Measurements from ENCODE around the gene CMPK2.
A peak's percentile ranks its signal among the peaks of the same experiment; 100 is the strongest.
"Not testable (repeated sequence)": the region's sequence is repeated elsewhere in the genome, so short reads cannot be mapped to it uniquely, and the experiment has no call there.

The CMPK2 gene

GRCh38 chr2:6879011-6879410 is 13.3 kb upstream of the CMPK2 start:
- no peak for DNase-seq

DNA sequence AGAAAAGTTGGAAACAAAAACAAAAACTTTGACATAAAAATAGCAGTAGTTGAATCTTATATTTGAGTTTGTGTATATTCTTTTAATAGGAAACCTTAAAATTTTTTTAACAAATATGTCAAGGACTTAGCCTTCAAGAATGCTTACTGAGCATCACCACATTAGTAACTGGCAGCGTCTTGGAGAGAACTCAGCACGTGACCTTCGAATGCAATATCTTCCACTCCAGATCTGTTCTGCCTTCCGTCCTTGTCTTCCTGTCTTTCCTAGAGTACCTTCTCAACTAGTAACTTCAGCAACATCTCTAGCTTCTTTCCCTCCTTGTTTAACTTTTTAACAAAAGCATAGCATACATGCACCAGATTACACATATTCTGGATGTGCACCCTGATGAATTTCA is 12.8 kb upstream of the CMPK2 start:
- DNase-seq: no peak

GRCh38 chr2:6877402-6878304 is 11.9 kb upstream of the CMPK2 start, which contains the start of gene RSAD2:
Gene RSAD2 (plus strand): TSS chr2:6877777. CDS start chr2:6877801, 24 bp downstream.
- DNase-seq: peak; percentile 34

DNA sequence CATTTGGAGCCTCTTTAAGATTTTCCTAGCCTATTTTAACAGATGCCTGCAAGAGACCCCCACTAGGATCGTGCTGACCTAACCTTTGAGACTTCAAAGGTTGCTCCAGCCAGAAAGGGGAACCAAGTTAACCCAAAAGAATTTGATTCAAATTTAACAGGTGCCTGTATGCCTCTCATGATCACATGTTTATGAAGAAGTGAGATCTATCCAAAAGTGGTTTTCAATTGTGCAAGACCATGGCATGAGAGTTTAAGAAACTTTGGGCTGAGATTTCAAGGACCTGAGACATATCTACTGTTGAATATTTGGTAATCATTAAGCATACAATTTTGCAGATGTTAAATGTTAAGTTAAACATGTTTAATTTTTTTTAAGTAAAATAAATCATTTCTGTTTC is 10.6 kb upstream of the CMPK2 start:
- DNase-seq: no peak

GRCh38 chr2:6874032-6874431 is 8.3 kb upstream of the CMPK2 start:
- DNase-seq: no peak

DNA sequence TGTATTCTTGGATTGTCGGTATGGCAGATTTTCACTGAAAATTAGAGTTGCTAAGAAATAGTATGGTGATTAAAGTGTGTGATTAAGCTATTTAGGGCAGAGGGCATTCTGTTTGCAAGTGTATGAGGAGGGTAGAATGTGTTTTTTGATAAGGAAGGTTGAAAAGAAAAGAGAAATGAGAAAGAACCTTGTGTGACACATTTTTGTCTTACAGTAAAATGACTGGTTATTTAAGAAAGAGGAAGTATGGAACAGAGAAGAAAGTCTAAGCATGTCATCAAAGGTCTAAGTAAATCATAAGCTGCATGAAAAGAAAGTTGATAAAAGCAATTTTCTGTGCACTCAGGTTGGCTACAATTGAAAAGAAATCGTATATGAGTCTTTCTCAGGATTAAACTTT is 6.7 kb upstream of the CMPK2 start:
- DNase-seq: no peak

- DNase-seq: no peak
Measured at GRCh38 chr2:6866982-6867381, 1.3 kb upstream of the CMPK2 start.

- DNase-seq: peak; percentile 65
Measured at GRCh38 chr2:6866275-6866671, 566 bp upstream of the CMPK2 start.

DNA sequence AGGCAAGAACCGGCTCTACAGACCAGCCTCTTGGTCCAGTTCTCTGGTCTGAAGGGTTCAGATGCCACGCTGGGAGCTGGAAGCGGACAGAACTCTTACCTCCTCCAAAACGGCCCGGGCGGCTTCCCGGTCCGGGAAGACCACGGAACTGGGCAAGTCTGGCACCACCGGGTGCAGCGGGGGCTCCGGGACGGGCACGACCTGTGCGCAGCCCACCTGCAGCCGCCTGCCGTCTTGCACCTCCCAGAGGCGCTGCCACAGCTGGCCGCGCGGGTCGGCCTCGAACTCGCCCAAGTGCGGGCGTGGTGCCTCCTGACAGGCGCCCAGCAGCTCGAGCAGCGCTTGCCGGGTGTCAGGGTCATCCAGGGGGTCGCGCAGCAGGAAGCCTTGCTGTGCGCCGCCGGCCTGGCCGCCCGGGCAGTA is 773 bp downstream of the CMPK2 start:
- no peak for DNase-seq

GRCh38 chr2:6864231-6864754 is 1.4 kb downstream of the CMPK2 start:
- no peak for DNase-seq

DNA sequence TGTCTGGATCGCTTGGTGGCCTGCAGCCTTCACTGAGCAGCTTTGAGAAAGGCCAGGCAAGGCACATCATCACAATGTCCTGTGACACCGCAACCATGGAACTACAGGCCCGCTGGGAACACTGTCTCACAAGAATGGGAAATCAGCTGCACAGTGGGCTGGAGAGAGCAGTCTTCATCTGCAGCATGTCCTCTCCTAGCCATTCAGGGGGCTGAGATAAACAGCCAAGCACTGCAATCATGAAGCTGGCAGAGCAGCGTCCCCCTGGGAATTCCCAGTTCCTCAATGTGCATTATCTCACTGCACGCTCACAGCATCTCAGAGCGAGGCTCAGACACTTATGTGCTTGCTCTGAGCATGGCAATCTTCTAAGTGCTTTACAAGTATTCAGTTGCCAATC is 1.9 kb downstream of the CMPK2 start:
- DNase-seq: no peak

- DNase-seq: no peak
Measured at GRCh38 chr2:6860296-6860695, 5.4 kb downstream of the CMPK2 start.

GRCh38 chr2:6858466-6859027 is 7.2 kb downstream of the CMPK2 start:
- DNase-seq: not testable (repeated sequence)

- DNase-seq: no peak
Measured at GRCh38 chr2:6856548-6856920, 9.2 kb downstream of the CMPK2 start.

GRCh38 chr2:6855860-6856547 is 9.7 kb downstream of the CMPK2 start:
- DNase-seq: no peak

- DNase-seq: no peak
Measured at GRCh38 chr2:6854416-6854815, 11.3 kb downstream of the CMPK2 start.

DNA sequence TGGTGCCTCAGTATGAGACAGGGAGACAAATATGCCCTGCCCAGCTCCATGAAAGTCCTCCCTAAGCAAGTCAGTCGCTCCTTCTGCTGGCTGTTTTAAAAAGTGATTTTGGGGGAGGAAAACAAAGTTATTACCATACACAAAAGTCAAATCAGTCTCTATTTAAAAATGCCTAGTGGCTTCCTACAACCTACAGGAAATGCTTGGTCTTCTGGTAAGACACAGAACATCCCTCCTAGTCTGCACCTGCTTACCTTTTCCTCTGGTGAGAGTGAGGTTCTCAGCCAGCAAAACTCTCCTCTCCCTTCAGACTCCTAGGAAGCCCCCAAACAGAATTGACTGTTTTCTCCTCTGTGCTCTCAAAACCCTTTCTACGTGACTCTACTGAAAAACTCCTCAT is 13.5 kb downstream of the CMPK2 start:
- no peak for DNase-seq

DNA sequence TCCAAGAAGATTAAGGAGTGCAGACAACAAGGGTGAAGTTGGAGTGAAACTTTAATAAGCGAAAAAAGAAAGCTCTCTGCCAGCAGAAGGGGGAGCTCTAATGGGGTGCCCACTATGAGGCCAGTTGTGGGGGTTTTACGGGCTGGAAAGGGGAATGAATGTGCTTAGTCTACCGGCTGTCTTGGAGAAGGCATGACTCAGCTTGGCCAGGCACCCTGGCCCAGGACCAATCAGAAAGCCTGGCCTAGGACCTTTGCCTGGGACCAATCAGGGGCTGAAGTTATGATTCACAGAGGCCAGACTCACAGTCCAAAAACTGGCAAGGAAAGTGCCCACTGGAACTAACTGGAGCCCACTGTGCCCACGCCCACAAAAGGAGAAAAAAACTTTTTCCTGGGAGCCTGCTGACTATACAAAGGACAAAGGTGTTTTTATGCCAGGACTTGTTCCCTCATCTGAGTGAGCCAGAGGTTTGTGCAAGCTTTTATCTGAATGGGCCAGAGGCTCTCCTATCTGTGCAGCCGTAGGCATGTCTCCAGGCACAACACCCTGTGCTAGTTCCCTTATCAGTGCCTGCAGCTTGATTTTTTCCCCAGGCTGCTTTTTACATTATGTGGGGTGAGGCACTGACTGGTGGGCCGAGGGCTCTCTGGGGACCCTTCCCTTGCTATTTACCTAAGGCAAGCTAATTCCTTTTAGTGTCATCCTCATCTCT is 18.6 kb downstream of the CMPK2 start:
- DNase-seq: no peak

DNA sequence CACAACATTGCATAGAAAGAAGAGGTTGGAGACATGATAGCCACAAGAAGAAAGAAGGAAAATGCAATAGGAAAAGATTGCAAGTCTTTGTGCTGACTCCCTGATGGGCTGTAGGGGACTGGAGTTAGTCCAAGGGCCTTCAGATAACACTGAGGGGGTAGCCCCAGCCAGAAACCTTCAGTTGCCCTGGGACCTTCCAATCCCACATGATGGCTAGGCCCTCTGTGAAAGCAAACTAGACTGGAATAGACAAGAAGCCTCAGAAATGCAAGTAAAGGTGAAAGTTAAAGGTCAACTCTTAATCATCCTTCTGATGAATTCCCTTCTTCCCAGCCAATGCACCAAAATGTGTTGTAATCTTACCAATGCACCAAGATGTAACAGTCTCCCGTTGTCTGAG is 19.2 kb downstream of the CMPK2 start:
- DNase-seq: no peak

DNA sequence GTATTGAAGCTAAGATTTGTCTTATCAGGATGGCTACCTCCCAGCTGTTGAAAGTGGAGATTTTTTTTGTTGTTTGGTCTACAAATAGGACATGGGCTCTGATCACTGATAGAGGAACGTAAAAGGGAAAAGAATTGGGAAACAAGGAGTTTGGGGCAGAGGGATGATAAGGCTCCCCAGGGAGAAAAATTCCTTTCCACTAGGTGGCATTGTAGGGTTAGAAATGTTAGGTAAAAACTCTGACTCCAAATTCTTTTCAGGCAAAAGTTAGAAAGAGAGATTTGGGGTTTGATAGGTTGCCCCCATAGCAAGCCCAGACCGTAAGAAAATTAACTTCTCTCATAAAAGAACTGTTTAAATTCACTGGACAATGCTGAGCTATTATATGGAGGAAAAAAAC is 19.8 kb downstream of the CMPK2 start:
- DNase-seq: no peak

- no peak for DNase-seq
Measured at GRCh38 chr2:6845312-6845711, 20.4 kb downstream of the CMPK2 start.

DNA sequence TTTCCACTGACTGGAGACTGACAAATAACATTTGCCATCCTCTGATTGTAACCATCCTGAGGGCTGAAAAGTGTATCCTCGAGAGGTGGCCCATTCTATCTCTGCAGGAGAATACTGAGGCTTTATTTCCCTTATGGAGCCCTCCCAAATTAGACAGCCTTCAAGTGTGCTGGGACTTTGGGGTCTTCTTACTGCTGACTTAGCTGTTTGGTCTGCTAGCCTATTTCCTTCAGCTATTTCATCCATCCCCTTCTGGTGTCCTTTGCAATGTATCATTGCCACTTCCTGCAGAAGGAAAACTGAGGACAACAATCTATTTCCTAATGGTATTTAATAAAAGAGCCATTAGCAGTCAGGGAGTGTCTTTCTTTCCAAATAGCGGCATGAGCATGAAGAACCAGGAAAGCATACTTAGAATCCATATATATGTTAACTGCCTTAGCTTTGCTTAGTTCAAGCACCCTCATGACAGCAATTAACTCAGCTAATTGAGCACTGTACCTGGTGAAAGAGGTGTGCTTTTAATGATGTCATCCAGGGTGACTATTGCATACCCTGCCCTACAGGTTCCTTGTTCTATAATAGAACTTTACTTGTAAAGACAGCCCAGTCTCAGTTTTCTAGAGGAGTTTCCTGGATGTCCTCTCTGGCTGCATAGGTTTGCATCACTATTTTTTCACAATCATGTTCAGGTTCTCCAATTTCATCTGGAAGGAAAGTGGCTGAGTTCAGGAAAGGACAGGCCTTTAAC is 24.0 kb downstream of the CMPK2 start:
- DNase-seq: no peak

Measured in NCI-H1092 treated with DMSO at 0.1 percent for 48 hours (cell line).